ENCODE data around the gene SP100. TPM values are rescaled to one million over a fixed set of nuclear protein-coding genes. Genes with fewer than 3 reads are reported as not detected.
"Not testable (repeated sequence)": the region's sequence is repeated elsewhere in the genome, so short reads cannot be mapped to it uniquely, and the experiment has no call there.

Gene SP100
- total RNA-seq, 1 donor = 252 TPM

- peaks cover 38% of the 10 kb centered on the region for H3K4me1 ChIP-seq (ENCODE audit: insufficient read depth, low read length)
- peaks cover 12% of the 10 kb centered on the region for H3K9me3 ChIP-seq (ENCODE audit: low read depth, low read length)
- no peaks in the 10 kb centered on the region for H3K27me3 ChIP-seq (ENCODE audit: insufficient read depth, low read length)
- no peak overlapping the region for H3K4me3 ChIP-seq (ENCODE audit: low read length)
Measured at GRCh38 chr2:230435431-230435830, 19.4 kb downstream of the SP100 start.

- H3K4me1 ChIP-seq (ENCODE audit: insufficient read depth, low read length) = peaks cover 35% of the 10 kb centered on the region
Measured at GRCh38 chr2:230439121-230439520, 23.1 kb downstream of the SP100 start.

GRCh38 chr2:230439590-230439989 lies 23.6 kb downstream of the SP100 start:
- no peaks in the 10 kb centered on the region for H3K27me3 ChIP-seq (ENCODE audit: insufficient read depth, low read length)
- peaks cover 12% of the 10 kb centered on the region for H3K9me3 ChIP-seq (ENCODE audit: low read depth, low read length)
- H3K4me1 ChIP-seq (ENCODE audit: insufficient read depth, low read length) = peaks cover 37% of the 10 kb centered on the region
- H3K4me3 ChIP-seq (ENCODE audit: low read length) = no peak overlapping the region

More at GRCh38 chr2:230439121-230439520, 23.1 kb downstream of the SP100 start:
- H3K9me3 ChIP-seq (ENCODE audit: low read depth, low read length) = peaks cover 12% of the 10 kb centered on the region
- not testable (repeated sequence) for H3K27me3 ChIP-seq (ENCODE audit: insufficient read depth, low read length); H3K4me3 ChIP-seq (ENCODE audit: low read length)

GRCh38 chr2:230441227-230441897 lies 25.4 kb downstream of the SP100 start:
- H3K9me3 ChIP-seq (ENCODE audit: low read depth, low read length) = peaks cover 5% of the 10 kb centered on the region
- peaks cover 38% of the 10 kb centered on the region for H3K4me1 ChIP-seq (ENCODE audit: insufficient read depth, low read length)
- no peaks in the 10 kb centered on the region for H3K27me3 ChIP-seq (ENCODE audit: insufficient read depth, low read length)
- H3K4me3 ChIP-seq (ENCODE audit: low read length) = no peak overlapping the region

GRCh38 chr2:230443541-230443940 lies 27.5 kb downstream of the SP100 start:
- Histone ChIP-seq H3K4me3 (ENCODE audit: low read length) (no peak overlapping the region), H3K9me3 (ENCODE audit: low read depth, low read length) (no peaks in the 10 kb centered on the region), H3K4me1 (ENCODE audit: insufficient read depth, low read length) (peaks cover 60% of the 10 kb centered on the region), H3K27me3 (ENCODE audit: insufficient read depth, low read length) (no peaks in the 10 kb centered on the region)

GRCh38 chr2:230444832-230445231 lies 28.8 kb downstream of the SP100 start:
- Histone ChIP-seq H3K27me3 (ENCODE audit: insufficient read depth, low read length) (no peaks in the 10 kb centered on the region), H3K4me1 (ENCODE audit: insufficient read depth, low read length) (peaks cover 61% of the 10 kb centered on the region), H3K9me3 (ENCODE audit: low read depth, low read length) (no peaks in the 10 kb centered on the region), H3K4me3 (ENCODE audit: low read length) (no peak overlapping the region)

- Histone ChIP-seq H3K4me1 (ENCODE audit: insufficient read depth, low read length) (peaks cover 55% of the 10 kb centered on the region), H3K9me3 (ENCODE audit: low read depth, low read length) (no peaks in the 10 kb centered on the region), H3K27me3 (ENCODE audit: insufficient read depth, low read length) (no peaks in the 10 kb centered on the region), H3K4me3 (ENCODE audit: low read length) (no peak overlapping the region)
Measured at GRCh38 chr2:230447036-230447435, 31.0 kb downstream of the SP100 start.

GRCh38 chr2:230447455-230448451 lies 31.8 kb downstream of the SP100 start:
- no peaks in the 10 kb centered on the region for H3K27me3 ChIP-seq (ENCODE audit: insufficient read depth, low read length)
- H3K4me3 ChIP-seq (ENCODE audit: low read length) = no peak overlapping the region
- peaks cover 4% of the 10 kb centered on the region for H3K9me3 ChIP-seq (ENCODE audit: low read depth, low read length)
- peaks cover 57% of the 10 kb centered on the region for H3K4me1 ChIP-seq (ENCODE audit: insufficient read depth, low read length)

- Histone ChIP-seq H3K4me1 (ENCODE audit: insufficient read depth, low read length) (peaks cover 51% of the 10 kb centered on the region), H3K27me3 (ENCODE audit: insufficient read depth, low read length) (no peaks in the 10 kb centered on the region), H3K4me3 (ENCODE audit: low read length) (no peak overlapping the region), H3K9me3 (ENCODE audit: low read depth, low read length) (peaks cover 10% of the 10 kb centered on the region)
Measured at GRCh38 chr2:230449901-230450467, 34.0 kb downstream of the SP100 start.

GRCh38 chr2:230453006-230453405 lies 37.0 kb downstream of the SP100 start:
- Histone ChIP-seq H3K4me3 (ENCODE audit: low read length) (no peak overlapping the region), H3K4me1 (ENCODE audit: insufficient read depth, low read length) (peaks cover 55% of the 10 kb centered on the region), H3K9me3 (ENCODE audit: low read depth, low read length) (peaks cover 17% of the 10 kb centered on the region), H3K27me3 (ENCODE audit: insufficient read depth, low read length) (no peaks in the 10 kb centered on the region)

GRCh38 chr2:230455005-230455684 lies 39.1 kb downstream of the SP100 start:
- peaks cover 52% of the 10 kb centered on the region for H3K4me1 ChIP-seq (ENCODE audit: insufficient read depth, low read length)
- no peaks in the 10 kb centered on the region for H3K27me3 ChIP-seq (ENCODE audit: insufficient read depth, low read length)
- H3K9me3 ChIP-seq (ENCODE audit: low read depth, low read length) = peaks cover 17% of the 10 kb centered on the region
- no peak overlapping the region for H3K4me3 ChIP-seq (ENCODE audit: low read length)

- H3K4me1 ChIP-seq (ENCODE audit: insufficient read depth, low read length) = peaks cover 52% of the 10 kb centered on the region
- H3K4me3 ChIP-seq (ENCODE audit: low read length) = no peak overlapping the region
Measured at GRCh38 chr2:230457073-230457768, 41.2 kb downstream of the SP100 start.

GRCh38 chr2:230457793-230458192 lies 41.8 kb downstream of the SP100 start:
- Histone ChIP-seq H3K27me3 (ENCODE audit: insufficient read depth, low read length) (no peaks in the 10 kb centered on the region), H3K9me3 (ENCODE audit: low read depth, low read length) (peaks cover 13% of the 10 kb centered on the region), H3K4me1 (ENCODE audit: insufficient read depth, low read length) (peaks cover 50% of the 10 kb centered on the region), H3K4me3 (ENCODE audit: low read length) (no peak overlapping the region)

More at GRCh38 chr2:230457073-230457768, 41.2 kb downstream of the SP100 start:
- Histone ChIP-seq H3K9me3 (ENCODE audit: low read depth, low read length) (peaks cover 17% of the 10 kb centered on the region), H3K27me3 (ENCODE audit: insufficient read depth, low read length) (no peaks in the 10 kb centered on the region)

- H3K9me3 ChIP-seq (ENCODE audit: low read depth, low read length) = peaks cover 7% of the 10 kb centered on the region
- H3K4me1 ChIP-seq (ENCODE audit: insufficient read depth, low read length) = peaks cover 46% of the 10 kb centered on the region
- H3K4me3 ChIP-seq (ENCODE audit: low read length) = no peak overlapping the region
- H3K27me3 ChIP-seq (ENCODE audit: insufficient read depth, low read length) = no peaks in the 10 kb centered on the region
Measured at GRCh38 chr2:230459216-230459615, 43.2 kb downstream of the SP100 start.

All from mononuclear cell (primary cell).